Astrocyte (in vitro differentiated cells and primary cell): Measurements from ENCODE around the gene MRFAP1. TPM values are rescaled to one million over a fixed set of nuclear protein-coding genes. Genes with fewer than 3 reads are reported as not detected.

ENCODE experiments used
- DNase-seq: peaks from one replicate; pipeline ENCODE4 v3.0.0-alpha.2; 2010; ENCODE audit warnings: low read depth
- FAIRE-seq: peaks from 2 replicates; lab custom pipeline; 2011; peaks lifted over from hg19 to GRCh38; lab: Jason Lieb, UNC
- H2AFZ ChIP-seq: 2 replicates; pipeline ENCODE4 v1.6.0; 2012; ENCODE audit warnings: low read depth, low read length, inconsistent platforms
- H3K27ac ChIP-seq: 2 replicates; pipeline ENCODE4 v1.5.1; 2011; ENCODE audit warnings: low read depth, low read length, inconsistent platforms
- H3K27me3 ChIP-seq: 2 replicates; pipeline ENCODE4 v1.6.0; 2011; ENCODE audit warnings: low read length, inconsistent platforms; ENCODE audit not compliant: insufficient read depth
- H3K36me3 ChIP-seq: 2 replicates; pipeline ENCODE4 v1.5.1; 2011; ENCODE audit warnings: low read length, inconsistent platforms; ENCODE audit not compliant: insufficient read depth
- H3K4me1 ChIP-seq: 2 replicates; pipeline ENCODE4 v1.5.1; 2011; ENCODE audit warnings: low read length, inconsistent platforms; ENCODE audit not compliant: insufficient read depth
- H3K4me2 ChIP-seq: 2 replicates; pipeline ENCODE4 v1.6.0; 2012; ENCODE audit warnings: low read length, inconsistent platforms
- H3K4me3 ChIP-seq: 2 replicates; pipeline ENCODE4 v1.5.1; 2011; ENCODE audit warnings: low read depth, mild to moderate bottlenecking, low read length, inconsistent platforms; ENCODE audit not compliant: insufficient read depth
- H3K79me2 ChIP-seq: 2 replicates; pipeline ENCODE4 v1.6.0; 2012; ENCODE audit warnings: mild to moderate bottlenecking, low read length, inconsistent platforms; ENCODE audit not compliant: insufficient read depth
- H3K9ac ChIP-seq: 2 replicates; pipeline ENCODE4 v1.6.0; 2012; ENCODE audit warnings: mild to moderate bottlenecking, low read length, inconsistent platforms
- H3K9me3 ChIP-seq: 2 replicates; pipeline ENCODE4 v1.5.1; 2012; ENCODE audit warnings: low read depth, mild to moderate bottlenecking, low read length, inconsistent platforms; ENCODE audit not compliant: insufficient read depth
- H4K20me1 ChIP-seq: 2 replicates; pipeline ENCODE4 v1.6.0; 2012; ENCODE audit warnings: low read length, inconsistent platforms; ENCODE audit not compliant: insufficient read depth
- H3K27ac Mint-ChIP-seq: one replicate; pipeline ENCODE4 v1.8.0; 2021; ENCODE audit warnings: mild to moderate bottlenecking, mixed read lengths; ENCODE audit not compliant: unreplicated experiment
- H3K27me3 Mint-ChIP-seq: one replicate; pipeline ENCODE4 v1.8.0; 2021; ENCODE audit warnings: low read depth, mixed read lengths; ENCODE audit not compliant: unreplicated experiment
- H3K36me3 Mint-ChIP-seq: one replicate; pipeline ENCODE4 v1.8.0; 2021; ENCODE audit warnings: low read depth, mixed read lengths; ENCODE audit not compliant: unreplicated experiment
- H3K4me1 Mint-ChIP-seq: one replicate; pipeline ENCODE4 v1.8.0; 2021; ENCODE audit warnings: low read depth, mixed read lengths; ENCODE audit not compliant: unreplicated experiment
- H3K4me3 Mint-ChIP-seq: one replicate; pipeline ENCODE4 v1.8.0; 2021; ENCODE audit warnings: mild to moderate bottlenecking, moderate library complexity, mixed read lengths; ENCODE audit not compliant: unreplicated experiment
- H3K9me3 Mint-ChIP-seq: one replicate; pipeline ENCODE4 v1.8.0; 2021; ENCODE audit warnings: mild to moderate bottlenecking, mixed read lengths; ENCODE audit not compliant: unreplicated experiment
- CTCF ChIP-seq: IDR thresholded peaks from 2 replicates; pipeline ENCODE4 v1.5.1; 2011; ENCODE audit warnings: low read depth, mild to moderate bottlenecking, inconsistent platforms, low read length, moderate library complexity; ENCODE audit not compliant: insufficient read depth
- EZH2 ChIP-seq: IDR thresholded peaks from 2 replicates; pipeline ENCODE4 v1.6.1; 2012; ENCODE audit warnings: mild to moderate bottlenecking, low read length, inconsistent platforms; ENCODE audit not compliant: insufficient read depth
- total RNA-seq: library from RNA; stranded (reverse); gene quantifications from 2 replicates; pipeline ENCODE4 v1.2.1, GENCODE V29; 2021

Gene MRFAP1
- total RNA-seq, 1 donor from 2014 or later, result 278 TPM

- no peaks in the 10 kb centered on the region for H3K4me1 Mint-ChIP-seq
- no peak overlapping the region for H3K27ac Mint-ChIP-seq
Measured at GRCh38 chr4:6655924-6656323, 15.4 kb downstream of the MRFAP1 start.

GRCh38 chr4:6657242-6658208, 17.0 kb downstream of the MRFAP1 start:
- Histone ChIP-seq H2AFZ (peak overlapping the region; percentile 41), H4K20me1 (no peaks in the 10 kb centered on the region), H3K27ac (no peak overlapping the region), H3K79me2 (no peaks in the 10 kb centered on the region), H3K4me3 (no peak overlapping the region), H3K4me1 (no peaks in the 10 kb centered on the region), H3K27me3 (peaks cover 13% of the 10 kb centered on the region), H3K36me3 (no peaks in the 10 kb centered on the region), H3K9ac (no peak overlapping the region), H3K9me3 (no peaks in the 10 kb centered on the region), H3K4me2 (no peak overlapping the region)
- Mint-ChIP-seq H3K4me3 (no peak overlapping the region), H3K27me3 (peaks cover 24% of the 10 kb centered on the region), H3K36me3 (peaks cover 7% of the 10 kb centered on the region), H3K9me3 (no peaks in the 10 kb centered on the region), H3K27ac (no peak overlapping the region), H3K4me1 (no peaks in the 10 kb centered on the region)
- TF ChIP-seq CTCF, result no peak
- FAIRE-seq, result no peak
- DNase-seq, result no peak

More at GRCh38 chr4:6655924-6656323, 15.4 kb downstream of the MRFAP1 start:
- no peak overlapping the region for H3K4me3 ChIP-seq
- no peaks in the 10 kb centered on the region for H3K79me2 ChIP-seq
- Mint-ChIP-seq H3K9me3 (no peaks in the 10 kb centered on the region), H3K36me3 (peaks cover 7% of the 10 kb centered on the region), H3K27me3 (peaks cover 11% of the 10 kb centered on the region), H3K4me3 (no peak overlapping the region)
- H2AFZ ChIP-seq, result no peak overlapping the region
- H3K4me2 ChIP-seq, result no peak overlapping the region
- FAIRE-seq (no peak), DNase-seq (no peak)
- H3K27ac ChIP-seq, result no peak overlapping the region
- no peak overlapping the region for H3K9ac ChIP-seq
- H3K4me1 ChIP-seq, result no peaks in the 10 kb centered on the region
- H4K20me1 ChIP-seq, result no peaks in the 10 kb centered on the region
- no peaks in the 10 kb centered on the region for H3K9me3 ChIP-seq
- H3K27me3 ChIP-seq, result no peaks in the 10 kb centered on the region
- TF ChIP-seq EZH2, result no peak
- TF ChIP-seq CTCF, result no peak
- no peaks in the 10 kb centered on the region for H3K36me3 ChIP-seq

GRCh38 chr4:6658209-6658595, 17.7 kb downstream of the MRFAP1 start:
- TF ChIP-seq EZH2, result no peak
- TF ChIP-seq CTCF, result no peak
- no peak overlapping the region for H3K27ac ChIP-seq
- no peaks in the 10 kb centered on the region for H3K36me3 ChIP-seq
- H3K79me2 ChIP-seq, result no peaks in the 10 kb centered on the region
- DNase-seq (no peak), FAIRE-seq (no peak)
- H4K20me1 ChIP-seq, result no peaks in the 10 kb centered on the region
- Mint-ChIP-seq H3K27me3 (peaks cover 31% of the 10 kb centered on the region), H3K9me3 (no peaks in the 10 kb centered on the region), H3K4me3 (no peak overlapping the region), H3K27ac (no peak overlapping the region), H3K4me1 (no peaks in the 10 kb centered on the region), H3K36me3 (peaks cover 7% of the 10 kb centered on the region)
- no peaks in the 10 kb centered on the region for H3K9me3 ChIP-seq
- no peaks in the 10 kb centered on the region for H3K4me1 ChIP-seq
- H2AFZ ChIP-seq, result peak overlapping the region; percentile 69
- peaks cover 20% of the 10 kb centered on the region for H3K27me3 ChIP-seq
- H3K9ac ChIP-seq, result no peak overlapping the region
- H3K4me3 ChIP-seq, result no peak overlapping the region
- H3K4me2 ChIP-seq, result peak overlapping the region; percentile 80
